B cell (primary cell): Measurements from ENCODE around the gene C22orf31. TPM values are rescaled to one million over a fixed set of nuclear protein-coding genes. Genes with fewer than 3 reads are reported as not detected.

Experiments used
- ATAC-seq: fragments of 200-7000 bp; cut with Tn5 transposase; one replicate; pipeline ENCODE4 v1.10.0; 2021; ENCODE audit warnings: low read depth, mild to moderate bottlenecking, moderate number of reproducible peaks, moderate library complexity
- CTCF ChIA-PET: fragments of 350-600 bp; sonication (Branson Sonifier 250); formaldehyde crosslinking; loops from one replicate; lab custom pipeline; 2021; ENCODE audit warnings: antibody characterized with exemption, inconsistent platforms; lab: Charles Lee
- POLR2A ChIA-PET: fragments of 350-600 bp; sonication (Branson Sonifier 250); formaldehyde crosslinking; loops from one replicate; lab custom pipeline; 2021; ENCODE audit warnings: antibody characterized with exemption; lab: Charles Lee
- DNase-seq: peaks from one replicate; pipeline ENCODE4 v3.0.0; 2013
- H2AFZ ChIP-seq: 2 replicates; pipeline ENCODE4 v1.6.1; 2012; ENCODE audit warnings: mild to moderate bottlenecking, low read depth, low read length; ENCODE audit not compliant: insufficient read depth, poor library complexity, severe bottlenecking
- H3K27ac ChIP-seq, 2 donors: 1 replicate in 1 of 2; 2 replicates in 1 of 2; pipeline ENCODE4 v1.5.1; 2012 to 2013; ENCODE audit warnings: low read length in 2 of 2, mild to moderate bottlenecking in 2 of 2, moderate library complexity in 1 of 2
- H3K27me3 ChIP-seq, 4 experiments: fragments of 200-600 bp in 1 of 4; sonication (generic) in 1 of 4; replicated peaks in 1 of 4; 1 replicate in 2 of 4; 2 replicates in 2 of 4; pipeline versions ENCODE4 v1.6.1 to v1.7.0; 2013 to 2016; ENCODE audit warnings: low read length in 3 of 4, mild to moderate bottlenecking in 2 of 4, mixed read lengths in 1 of 4, moderate library complexity in 1 of 4; ENCODE audit not compliant: insufficient read depth in 4 of 4, control insufficient read depth in 3 of 4; ENCODE audit errors: control extremely low read depth in 1 of 4
- H3K36me3 ChIP-seq, 2 experiments: replicated peaks in 1 of 2; 1 replicate in 1 of 2; 2 replicates in 1 of 2; pipeline versions ENCODE4 v1.6.1 to v1.7.1; 2013; ENCODE audit warnings: low read length in 1 of 2; ENCODE audit not compliant: insufficient read depth in 2 of 2, control insufficient read depth in 1 of 2; ENCODE audit errors: control extremely low read depth in 1 of 2, extremely low read depth in 1 of 2
- H3K4me1 ChIP-seq, 2 donors: fragments of 200-600 bp in 1 of 2; sonication (generic) in 1 of 2; 1 replicate in 1 of 2; 2 replicates in 1 of 2; pipeline versions ENCODE4 v1.5.1 to v1.6.1; 2013 to 2017; ENCODE audit warnings: low read length in 2 of 2; ENCODE audit not compliant: control insufficient read depth in 2 of 2, insufficient read depth in 2 of 2
- H3K4me2 ChIP-seq: replicated peaks from 2 replicates; pipeline ENCODE3; 2012; ENCODE audit warnings: mild to moderate bottlenecking, low read depth, low read length; ENCODE audit not compliant: poor library complexity, severe bottlenecking
- H3K4me3 ChIP-seq, 5 experiments: fragments of 200-600 bp in 1 of 5; sonication (generic) in 1 of 5; 1 replicate in 3 of 5; 2 replicates in 2 of 5; pipeline versions ENCODE4 v1.5.1 to v1.7.0; 2011 to 2016; ENCODE audit warnings: low read length in 4 of 5, mild to moderate bottlenecking in 4 of 5, low read depth in 2 of 5, control low read depth in 1 of 5, moderate library complexity in 1 of 5; ENCODE audit not compliant: insufficient read depth in 1 of 5; ENCODE audit errors: control extremely low read depth in 1 of 5, extremely low read depth in 1 of 5
- H3K79me2 ChIP-seq: fragments of 200-600 bp; sonication (generic); one replicate; pipeline ENCODE4 v1.6.0; 2016; ENCODE audit warnings: low read length; ENCODE audit not compliant: control insufficient read depth, insufficient read depth
- H3K9ac ChIP-seq: fragments of 200-600 bp; sonication (generic); 2 replicates; pipeline ENCODE4 v1.6.1; 2017; ENCODE audit warnings: mild to moderate bottlenecking, low read length, moderate library complexity
- H3K9me3 ChIP-seq, 3 donors: one replicate each; pipeline versions ENCODE4 v1.6.1 to v1.7.1; 2013; ENCODE audit warnings: low read length in 2 of 3; ENCODE audit not compliant: control insufficient read depth in 2 of 3, insufficient read depth in 1 of 3; ENCODE audit errors: control extremely low read depth in 1 of 3
- H4K20me1 ChIP-seq: 2 replicates; pipeline ENCODE4 v1.6.0; 2012; ENCODE audit warnings: mild to moderate bottlenecking, low read length; ENCODE audit not compliant: insufficient read depth, control insufficient read depth, poor library complexity, severe bottlenecking
- H3K27ac Mint-ChIP-seq: one replicate; pipeline ENCODE4 v1.8.0; 2021; ENCODE audit warnings: mixed read lengths
- H3K27me3 Mint-ChIP-seq: one replicate; pipeline ENCODE4 v1.8.0; 2021; ENCODE audit warnings: mixed read lengths
- H3K4me1 Mint-ChIP-seq: one replicate; pipeline ENCODE4 v1.8.0; 2021; ENCODE audit warnings: mixed read lengths
- H3K4me3 Mint-ChIP-seq: one replicate; pipeline ENCODE4 v1.8.0; 2021; ENCODE audit warnings: mixed read lengths
- H3K9me3 Mint-ChIP-seq: one replicate; pipeline ENCODE4 v1.8.0; 2022; ENCODE audit warnings: mixed read lengths; ENCODE audit not compliant: insufficient read depth
- CTCF ChIP-seq: fragments of 200-600 bp; IDR thresholded peaks from one replicate; pipeline ENCODE4 v1.8.0; 2022; ENCODE audit warnings: antibody characterized with exemption, mild to moderate bottlenecking
- EZH2 ChIP-seq: IDR thresholded peaks from 2 replicates; pipeline ENCODE4 v1.6.1; 2012; ENCODE audit warnings: borderline replicate concordance, low read depth, mild to moderate bottlenecking, moderate library complexity, low read length; ENCODE audit not compliant: insufficient read depth, poor library complexity, severe bottlenecking
- WGBS: methylation state at CpG from one replicate; pipeline ENCODE4 v1.1.5; 2013; ENCODE audit warnings: missing lambda C conversion rate; ENCODE audit not compliant: insufficient coverage; 5-methylcytosine and 5-hydroxymethylcytosine counted together
- intact Hi-C: fragments of 100-400 bp; cut with micrococcal nuclease; formaldehyde crosslinking; loops from one replicate; pipeline ENCODE4 v1.10.0; 2022
- polyA plus RNA-seq: library from polyadenylated mRNA; depleted of rRNA; stranded (reverse); fragments of >200 nt; gene quantifications from 2 replicates; pipeline ENCODE4 v1.2.3, GENCODE V29; 2012
- total RNA-seq, 2 donors: library from RNA; stranded (reverse); fragments of 120-200 nt in 1 of 2; gene quantifications; 1 replicate in 1 of 2; 2 replicates in 1 of 2; pipeline versions ENCODE4 v1.2.3 to v1.2.4, GENCODE V29; 2013 to 2022

C22orf31 gene
- total and polyA plus RNA-seq, 2 donors (not counting 1 experiment from before 2014, with no cell fraction given), result not detected

- Histone ChIP-seq H3K9me3 (no peaks in the 10 kb centered on the region), H3K4me3 (no peak overlapping the region), H3K9ac (no peak overlapping the region), H3K4me1 (peaks cover 0 to 2% of the 10 kb centered on the region in 2 donors), H3K27me3 (peaks cover 0 to 14% (median 3%) of the 10 kb centered on the region in 4 experiments), H3K4me2 (no peak overlapping the region), H3K79me2 (no peaks in the 10 kb centered on the region), H3K36me3 (no peaks in the 10 kb centered on the region), H3K27ac (no peak overlapping the region), H4K20me1 (no peaks in the 10 kb centered on the region), H2AFZ (no peak overlapping the region)
- Mint-ChIP-seq H3K4me1 (no peaks in the 10 kb centered on the region), H3K27ac (peak overlapping the region; percentile 39), H3K9me3 (no peaks in the 10 kb centered on the region), H3K4me3 (no peak overlapping the region), H3K27me3 (peaks cover 13% of the 10 kb centered on the region)
- intact Hi-C loops, result no loop called here
- ChIA-PET POLR2A (no interaction called here), CTCF (interaction anchor here (0.7 to 6.5 kb wide), 3 partner anchors 180 to 438 kb away, joined by 3 to 88 read pairs (median 3); no protein-coding TSS in a partner anchor)
- ATAC-seq (no peak), DNase-seq (no peak)
- TF ChIP-seq EZH2 (no peak), CTCF (no peak)
- WGBS, result 100% methylated on average over 3 of the region's 4 CpGs
Observed at GRCh38 chr22:29037340-29037932, 24.2 kb downstream of the C22orf31 start.

GRCh38 chr22:29032584-29032983, 29.0 kb downstream of the C22orf31 start:
- no peak overlapping the region for H3K4me2 ChIP-seq
- H3K4me3 Mint-ChIP-seq, result no peak overlapping the region
- H3K9ac ChIP-seq, result no peak overlapping the region
- H2AFZ ChIP-seq, result no peak overlapping the region
- H3K27me3 ChIP-seq, result peaks cover 0 to 45% (median 24%) of the 10 kb centered on the region in 4 experiments
- ChIA-PET POLR2A (no interaction called here), CTCF (interaction anchor here (2.1 kb wide), 1 partner anchor 8 kb away, joined by 9 read pairs; no protein-coding TSS in a partner anchor)
- H3K27ac Mint-ChIP-seq, result no peak overlapping the region
- 100% methylated on average over 2 of the region's 2 CpGs for WGBS
- H3K4me1 Mint-ChIP-seq, result peaks cover 8% of the 10 kb centered on the region
- H3K9me3 Mint-ChIP-seq, result no peaks in the 10 kb centered on the region
- intact Hi-C loops, result no loop called here
- no peak for ATAC-seq
- peaks cover 48% of the 10 kb centered on the region for H3K27me3 Mint-ChIP-seq
- no peaks in the 10 kb centered on the region for H4K20me1 ChIP-seq
- peaks cover 0 to 7% (median 0%) of the 10 kb centered on the region in 3 donors for H3K9me3 ChIP-seq
- no peak for DNase-seq
- H3K4me1 ChIP-seq, result peaks cover 8 to 17% of the 10 kb centered on the region in 2 donors
- H3K79me2 ChIP-seq, result no peaks in the 10 kb centered on the region
- no peak overlapping the region for H3K4me3 ChIP-seq
- H3K27ac ChIP-seq, result no peak overlapping the region
- no peaks in the 10 kb centered on the region for H3K36me3 ChIP-seq
- TF ChIP-seq EZH2 (no peak), CTCF (no peak)
